ENCODE measurements around the gene FLRT1.

Gene FLRT1

GRCh38 chr11:64084146-64084950 is 48.6 kb downstream of the FLRT1 start:
- Histone ChIP-seq H3K36me3 (ENCODE audit: control insufficient read depth in 2 of 2, insufficient read depth in 2 of 2, low read length in 2 of 2) (no peaks in the 10 kb centered on the region), H3K9me3 (ENCODE audit: control insufficient read depth in 2 of 2, low read length in 2 of 2) (no peaks in the 10 kb centered on the region)

DNA sequence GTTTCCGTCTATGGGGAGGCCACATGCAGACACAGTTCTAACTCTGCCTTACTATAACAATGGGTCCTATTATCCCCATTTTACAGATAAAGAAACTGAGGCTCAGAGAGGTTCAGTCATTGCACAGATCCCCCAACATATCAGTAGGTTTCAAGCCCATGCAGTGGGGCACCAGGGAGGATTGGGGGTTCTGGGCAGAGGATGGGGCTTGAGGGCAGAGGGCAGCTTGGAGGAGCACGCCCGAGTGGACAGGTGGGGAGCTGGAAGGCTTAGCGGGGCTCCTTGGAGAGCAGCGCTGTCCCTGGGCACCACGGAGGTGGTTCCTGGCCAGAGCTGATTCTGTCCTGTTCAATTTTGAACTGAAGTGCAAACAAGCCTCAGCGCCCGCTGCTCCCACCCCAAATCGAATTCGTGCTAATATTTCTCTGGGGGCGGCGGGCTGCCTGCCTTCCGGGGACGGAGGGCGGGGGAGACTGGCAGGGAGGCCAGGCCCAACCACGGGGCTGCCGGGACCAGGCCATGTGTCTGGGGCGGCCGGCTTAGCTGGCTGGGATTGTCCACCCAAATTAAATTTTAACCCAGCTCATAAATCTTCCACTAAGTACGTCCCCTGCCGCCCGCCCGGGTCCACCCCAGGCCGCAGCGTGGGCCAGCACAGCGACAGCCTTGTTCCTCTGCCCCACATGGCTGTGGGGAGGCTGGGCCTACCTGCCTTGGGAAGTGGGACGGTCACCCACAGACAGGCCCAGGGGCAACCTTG is 49.4 kb downstream of the FLRT1 start:
- no peak overlapping the region for H3K9ac ChIP-seq (ENCODE audit: low read depth in 1 of 2, low read length in 2 of 2)
- no peak overlapping the region for H3K4me3 ChIP-seq (ENCODE audit: low read length in 2 of 2)
- H3K9me3 ChIP-seq (ENCODE audit: control insufficient read depth in 2 of 2, low read length in 2 of 2) = no peaks in the 10 kb centered on the region
- H3K27ac ChIP-seq (ENCODE audit: low read depth in 2 of 2, low read length in 2 of 2) = no peak overlapping the region
- H3K36me3 ChIP-seq (ENCODE audit: control insufficient read depth in 2 of 2, insufficient read depth in 2 of 2, low read length in 2 of 2) = no peaks in the 10 kb centered on the region
- H3K4me1 ChIP-seq (ENCODE audit: control insufficient read depth in 2 of 2, insufficient read depth in 2 of 2, low read length in 2 of 2) = peaks cover 0 to 12% of the 10 kb centered on the region in 2 donors
- H3K27me3 ChIP-seq (ENCODE audit: control insufficient read depth in 2 of 2, insufficient read depth in 2 of 2, low read length in 2 of 2) = no peaks in the 10 kb centered on the region

More at GRCh38 chr11:64084146-64084950, 48.6 kb downstream of the FLRT1 start:
- Histone ChIP-seq H3K4me3 (ENCODE audit: low read length in 2 of 2) (no peak overlapping the region), H3K4me1 (ENCODE audit: control insufficient read depth in 2 of 2, insufficient read depth in 2 of 2, low read length in 2 of 2) (peaks cover 0 to 12% of the 10 kb centered on the region in 2 donors), H3K9ac (ENCODE audit: low read depth in 1 of 2, low read length in 2 of 2) (no peak overlapping the region), H3K27ac (ENCODE audit: low read depth in 2 of 2, low read length in 2 of 2) (no peak overlapping the region), H3K27me3 (ENCODE audit: control insufficient read depth in 2 of 2, insufficient read depth in 2 of 2, low read length in 2 of 2) (no peaks in the 10 kb centered on the region)

Measured in mucosa of rectum (tissue), 2 donors.